BLaER1 (cell line): Measurements from ENCODE around the gene COL6A5.

Source experiments
- H3K27ac ChIP-seq: shearing (Covaris generic); formaldehyde crosslinking; 2 replicates; pipeline ENCODE4 v1.8.1; 2022
- H3K27me3 ChIP-seq: shearing (Covaris generic); formaldehyde crosslinking; 2 replicates; pipeline ENCODE4 v1.8.1; 2022
- H3K36me3 ChIP-seq: shearing (Covaris generic); formaldehyde crosslinking; 2 replicates; pipeline ENCODE4 v1.8.1; 2022
- H3K4me1 ChIP-seq: shearing (Covaris generic); formaldehyde crosslinking; 2 replicates; pipeline ENCODE4 v1.8.1; 2022
- H3K4me2 ChIP-seq: shearing (Covaris generic); formaldehyde crosslinking; 2 replicates; pipeline ENCODE4 v1.8.1; 2022
- H3K4me3 ChIP-seq: shearing (Covaris generic); formaldehyde crosslinking; 2 replicates; pipeline ENCODE4 v1.8.1; 2022
- H3K9ac ChIP-seq: shearing (Covaris generic); formaldehyde crosslinking; 2 replicates; pipeline ENCODE4 v1.8.1; 2022
- H3K9me3 ChIP-seq: shearing (Covaris generic); formaldehyde crosslinking; 2 replicates; pipeline ENCODE4 v1.8.1; 2022
- H4K20me1 ChIP-seq: shearing (Covaris generic); formaldehyde crosslinking; 2 replicates; pipeline ENCODE4 v1.8.1; 2022
- Cebpa-rat ChIP-seq: shearing (Covaris generic); IDR thresholded peaks from 2 replicates; pipeline ENCODE4 v1.8.1; 2022

The COL6A5 gene

DNA sequence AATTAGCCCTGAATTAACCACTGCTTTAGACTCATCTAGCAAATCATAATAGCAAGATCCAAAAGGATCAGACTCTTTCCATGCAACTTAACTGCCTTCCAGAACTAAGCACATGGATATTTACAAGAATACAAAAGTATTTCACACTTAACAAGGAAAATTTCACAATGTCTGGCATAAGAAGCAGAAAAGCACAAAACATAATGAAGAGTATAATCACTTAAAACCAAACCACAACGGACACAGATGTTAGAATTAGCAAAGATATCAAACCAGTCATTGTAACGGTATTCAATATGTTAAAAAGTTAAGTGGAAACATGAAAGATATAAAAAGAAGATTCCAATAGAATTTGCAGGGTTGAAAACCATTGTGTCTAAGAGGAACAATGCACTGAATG lies 120.0 kb downstream of the COL6A5 start:
- Histone ChIP-seq H3K4me3 (no peak overlapping the region), H3K27ac (no peak overlapping the region), H3K36me3 (no peaks in the 10 kb centered on the region), H3K4me1 (peaks cover 4% of the 10 kb centered on the region; the same call in 1 of the 2 replicates), H3K9ac (no peak overlapping the region), H3K9me3 (no peaks in the 10 kb centered on the region), H3K4me2 (no peak overlapping the region), H3K27me3 (no peaks in the 10 kb centered on the region), H4K20me1 (no peaks in the 10 kb centered on the region)
- TF ChIP-seq Cebpa-rat, result no peak

DNA sequence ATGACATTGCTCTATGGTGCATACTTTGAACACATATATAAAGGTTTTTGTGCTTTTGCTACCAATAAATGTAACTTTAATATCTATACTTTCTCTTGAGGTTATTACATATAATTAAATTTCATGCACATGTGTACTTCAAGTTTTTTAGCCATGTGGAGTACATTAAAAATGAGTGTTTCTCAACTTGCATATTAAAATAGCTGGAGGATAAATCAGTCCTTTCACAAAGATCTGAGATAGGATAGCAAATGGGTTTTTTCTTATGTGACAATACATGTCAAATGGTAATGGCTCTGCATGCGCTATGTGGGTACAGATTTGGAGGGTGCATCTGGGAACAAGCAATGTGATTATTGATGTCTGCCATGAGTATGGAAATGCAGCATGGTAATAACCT lies 122.8 kb downstream of the COL6A5 start:
- Histone ChIP-seq H3K27me3 (no peaks in the 10 kb centered on the region), H3K9me3 (no peaks in the 10 kb centered on the region), H3K4me2 (no peak overlapping the region), H4K20me1 (no peaks in the 10 kb centered on the region), H3K36me3 (no peaks in the 10 kb centered on the region), H3K9ac (no peak overlapping the region), H3K4me1 (peaks cover 4% of the 10 kb centered on the region; the same call in 1 of the 2 replicates), H3K27ac (no peak overlapping the region), H3K4me3 (no peak overlapping the region)
- TF ChIP-seq Cebpa-rat, result no peak

DNA sequence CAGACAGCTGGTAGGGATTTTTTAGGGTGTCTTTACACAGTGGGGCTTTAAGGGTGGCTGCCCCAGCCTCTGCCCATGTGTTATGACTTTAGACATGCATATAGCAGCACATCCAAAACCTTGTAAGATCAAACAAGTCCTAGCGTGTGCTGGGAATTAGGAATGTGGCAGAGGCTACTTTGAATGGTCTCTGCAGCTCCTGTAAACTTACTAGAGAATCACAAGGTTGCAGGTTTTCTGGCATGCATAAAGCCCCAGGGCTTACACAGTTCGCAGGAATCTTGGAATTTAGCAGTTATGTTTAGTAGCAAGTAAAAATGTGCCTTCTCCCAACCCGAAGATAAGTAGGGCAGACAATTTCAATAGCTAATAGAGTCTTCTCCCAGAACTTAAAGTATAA lies 124.7 kb downstream of the COL6A5 start:
- no peaks in the 10 kb centered on the region for H3K36me3 ChIP-seq
- no peaks in the 10 kb centered on the region for H3K9me3 ChIP-seq
- H3K27ac ChIP-seq, result no peak overlapping the region
- H4K20me1 ChIP-seq, result no peaks in the 10 kb centered on the region
- no peak overlapping the region for H3K9ac ChIP-seq
- H3K4me3 ChIP-seq, result no peak overlapping the region
- peaks cover 4% of the 10 kb centered on the region; the same call in 1 of the 2 replicates for H3K4me1 ChIP-seq
- TF ChIP-seq Cebpa-rat, result no peak
- H3K4me2 ChIP-seq, result no peak overlapping the region
- H3K27me3 ChIP-seq, result no peaks in the 10 kb centered on the region

DNA sequence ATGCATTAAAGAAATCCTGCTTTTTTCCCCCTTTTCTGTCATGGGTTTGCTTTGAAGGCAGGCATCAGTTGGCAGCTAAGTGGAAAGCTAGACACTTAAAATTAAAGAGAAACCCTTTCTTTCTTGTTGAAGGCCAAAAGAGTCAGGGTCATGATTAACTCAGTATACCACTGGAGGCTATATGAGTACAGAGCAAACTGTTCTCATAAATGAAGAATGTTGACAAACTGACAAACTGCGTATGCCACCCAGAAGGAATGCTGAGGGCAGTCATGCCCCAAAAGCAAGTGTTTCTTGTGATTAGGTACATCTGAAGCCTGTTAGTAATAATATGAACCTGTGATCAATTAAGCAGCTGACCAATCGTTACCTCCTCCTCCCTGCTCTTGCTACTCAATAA lies 127.9 kb downstream of the COL6A5 start:
- no peaks in the 10 kb centered on the region for H3K4me1 ChIP-seq
- H3K36me3 ChIP-seq, result no peaks in the 10 kb centered on the region
- no peaks in the 10 kb centered on the region for H3K9me3 ChIP-seq
- no peak overlapping the region for H3K27ac ChIP-seq
- no peak overlapping the region for H3K9ac ChIP-seq
- no peaks in the 10 kb centered on the region for H4K20me1 ChIP-seq
- no peaks in the 10 kb centered on the region for H3K27me3 ChIP-seq
- TF ChIP-seq Cebpa-rat, result no peak
- H3K4me2 ChIP-seq, result no peak overlapping the region
- no peak overlapping the region for H3K4me3 ChIP-seq

DNA sequence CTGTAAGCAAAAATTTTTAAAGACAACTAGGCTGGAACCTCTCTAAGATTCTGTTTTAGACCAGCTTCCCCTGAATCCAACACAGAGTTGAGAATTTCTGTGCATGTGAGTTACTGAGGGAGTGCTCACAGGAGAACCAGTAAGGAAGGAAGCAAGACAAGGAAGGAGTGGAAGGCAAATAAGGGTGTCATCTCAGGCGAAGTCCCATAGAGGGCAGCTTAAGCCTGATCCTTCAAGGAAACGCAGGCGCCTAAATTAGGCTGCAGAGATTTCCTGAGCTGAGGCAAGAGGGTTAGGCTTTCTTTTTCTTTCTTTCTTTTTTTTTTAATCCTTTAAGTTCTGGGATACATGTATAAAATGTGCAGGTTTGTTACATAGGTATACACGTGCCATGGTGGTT lies 135.3 kb downstream of the COL6A5 start:
- Histone ChIP-seq H3K9me3 (no peaks in the 10 kb centered on the region), H4K20me1 (no peaks in the 10 kb centered on the region), H3K27ac (no peak overlapping the region)

DNA sequence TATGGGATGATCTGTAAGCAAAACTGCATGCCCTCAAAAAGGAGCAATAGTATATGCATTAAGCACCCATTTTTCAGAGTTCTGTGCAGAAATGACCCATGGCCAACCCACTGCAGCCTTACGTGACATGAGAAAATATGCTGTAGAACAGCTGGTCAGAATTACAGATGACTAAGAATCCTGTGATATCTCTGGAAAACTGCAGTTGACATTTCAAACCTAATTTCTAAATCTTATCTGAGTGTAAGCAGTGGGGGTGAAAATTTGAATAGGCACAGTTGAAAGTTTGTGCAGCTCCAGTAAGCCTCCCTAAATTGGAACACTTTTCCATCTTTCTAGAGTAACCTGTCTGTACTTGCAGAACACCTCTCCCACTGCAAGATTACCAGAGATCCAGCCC lies 142.8 kb downstream of the COL6A5 start:
- Histone ChIP-seq H3K4me1 (no peaks in the 10 kb centered on the region), H4K20me1 (no peaks in the 10 kb centered on the region), H3K36me3 (no peaks in the 10 kb centered on the region), H3K27ac (no peak overlapping the region), H3K9ac (no peak overlapping the region), H3K27me3 (no peaks in the 10 kb centered on the region), H3K4me2 (no peak overlapping the region), H3K9me3 (no peaks in the 10 kb centered on the region), H3K4me3 (no peak overlapping the region)
- no peak for TF ChIP-seq Cebpa-rat

More for the DNA sequence above, 135.3 kb downstream of the COL6A5 start:
- no peaks in the 10 kb centered on the region for H3K27me3 ChIP-seq
- no peak for TF ChIP-seq Cebpa-rat
- no peak overlapping the region for H3K4me3 ChIP-seq
- no peaks in the 10 kb centered on the region for H3K4me1 ChIP-seq
- no peaks in the 10 kb centered on the region for H3K36me3 ChIP-seq
- H3K9ac ChIP-seq, result no peak overlapping the region
- H3K4me2 ChIP-seq, result no peak overlapping the region

DNA sequence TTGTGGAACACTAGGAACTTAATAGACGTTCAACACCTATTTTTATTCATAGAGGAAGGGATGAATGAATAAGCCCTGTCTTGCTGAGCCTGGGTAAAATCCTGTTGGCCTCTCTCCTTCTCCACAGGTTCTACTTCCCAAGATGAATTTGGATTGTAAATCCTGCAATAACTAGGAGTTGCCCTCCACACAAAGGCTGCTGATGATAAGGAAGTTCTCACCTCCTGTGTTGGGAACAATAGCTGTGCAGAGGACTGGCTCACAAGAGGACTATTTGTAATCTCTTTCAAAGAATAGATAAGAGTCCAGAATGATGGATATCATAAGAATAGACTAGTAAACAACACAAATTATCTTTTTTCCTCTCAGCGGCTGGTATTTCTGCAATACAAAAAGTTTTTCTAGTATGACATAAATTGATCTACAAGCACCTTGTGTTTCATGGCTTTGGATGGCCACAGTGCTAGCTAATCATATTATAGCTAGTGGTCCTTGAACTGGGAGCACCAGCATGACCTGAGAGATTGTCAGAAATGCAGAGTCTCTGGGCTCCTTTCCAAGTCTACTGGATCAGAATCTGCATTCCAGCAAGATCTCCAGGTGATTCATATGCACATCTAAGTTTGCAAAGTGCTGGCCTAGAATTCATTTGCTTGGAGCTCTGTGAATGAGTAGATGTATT lies 143.4 kb downstream of the COL6A5 start:
- no peaks in the 10 kb centered on the region for H3K27me3 ChIP-seq
- TF ChIP-seq Cebpa-rat, result no peak
- no peaks in the 10 kb centered on the region for H3K4me1 ChIP-seq
- no peaks in the 10 kb centered on the region for H3K36me3 ChIP-seq
- no peak overlapping the region for H3K9ac ChIP-seq
- no peak overlapping the region for H3K4me3 ChIP-seq
- H4K20me1 ChIP-seq, result no peaks in the 10 kb centered on the region
- no peaks in the 10 kb centered on the region for H3K9me3 ChIP-seq
- no peak overlapping the region for H3K4me2 ChIP-seq
- no peak overlapping the region for H3K27ac ChIP-seq

DNA sequence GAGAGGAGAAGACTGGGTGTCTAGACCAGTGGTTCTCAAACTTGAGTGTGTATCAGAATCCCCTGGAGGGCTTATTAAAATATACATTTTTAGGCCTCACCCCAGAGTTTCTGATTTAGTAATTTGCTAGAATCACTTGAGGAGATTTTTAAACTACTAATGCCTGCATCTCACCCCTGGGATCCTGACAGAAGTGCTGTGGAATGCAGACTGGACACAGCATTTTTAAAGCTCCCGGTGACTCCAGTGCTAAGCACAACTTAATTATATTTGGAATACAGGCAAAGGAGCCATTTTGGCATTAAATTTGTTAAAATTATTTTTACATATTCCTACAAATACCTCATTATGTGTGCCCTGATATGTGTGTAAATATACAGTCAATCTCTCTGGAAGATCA lies 144.8 kb downstream of the COL6A5 start:
- no peaks in the 10 kb centered on the region for H3K9me3 ChIP-seq
- no peaks in the 10 kb centered on the region for H3K4me1 ChIP-seq
- H3K4me3 ChIP-seq, result no peak overlapping the region
- H3K27me3 ChIP-seq, result no peaks in the 10 kb centered on the region
- no peaks in the 10 kb centered on the region for H4K20me1 ChIP-seq
- H3K27ac ChIP-seq, result no peak overlapping the region
- no peaks in the 10 kb centered on the region for H3K36me3 ChIP-seq
- no peak for TF ChIP-seq Cebpa-rat
- H3K4me2 ChIP-seq, result no peak overlapping the region
- H3K9ac ChIP-seq, result no peak overlapping the region

DNA sequence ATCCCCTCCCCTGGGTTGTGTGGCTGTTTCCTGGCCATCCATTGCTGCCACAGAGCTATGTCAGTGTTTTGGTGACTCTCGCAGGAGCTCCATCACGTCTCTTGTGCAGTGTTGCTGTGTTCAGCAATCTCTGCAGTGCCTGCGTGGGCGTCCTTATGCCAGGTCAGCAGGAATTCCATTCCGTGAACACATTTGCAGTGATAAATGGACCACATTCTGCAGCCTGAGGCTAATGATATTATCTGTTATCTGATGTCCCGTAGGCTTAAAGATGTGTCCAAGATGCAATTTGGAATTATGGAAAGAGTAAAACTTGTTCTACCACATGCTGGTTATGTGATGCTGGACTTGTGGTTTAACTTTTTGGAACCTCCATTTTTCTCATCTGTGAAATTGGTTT lies 146.0 kb downstream of the COL6A5 start:
- Histone ChIP-seq H3K36me3 (no peaks in the 10 kb centered on the region), H4K20me1 (no peaks in the 10 kb centered on the region), H3K27ac (no peak overlapping the region), H3K4me1 (no peaks in the 10 kb centered on the region), H3K9ac (no peak overlapping the region), H3K4me3 (no peak overlapping the region), H3K4me2 (no peak overlapping the region), H3K27me3 (no peaks in the 10 kb centered on the region), H3K9me3 (no peaks in the 10 kb centered on the region)
- no peak for TF ChIP-seq Cebpa-rat

DNA sequence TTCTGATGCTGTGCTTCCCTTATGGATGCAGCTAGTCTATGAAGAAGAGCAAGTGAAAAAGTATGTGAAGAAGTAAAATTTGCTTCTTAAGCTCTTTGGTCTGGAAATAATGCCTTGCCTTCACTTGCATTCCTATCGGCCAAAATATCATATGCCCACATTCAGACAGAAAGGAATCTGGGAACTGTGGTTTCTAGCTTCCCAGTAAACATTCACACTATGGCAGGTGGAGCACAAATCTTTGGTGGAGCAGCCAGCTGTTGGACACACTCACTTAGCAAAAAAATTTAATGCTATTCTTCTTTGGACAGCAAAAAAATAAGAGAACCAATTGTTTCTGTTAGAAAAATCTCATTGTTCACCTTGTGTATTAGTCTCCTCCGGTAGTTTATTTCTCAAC lies 159.2 kb downstream of the COL6A5 start:
- Histone ChIP-seq H3K27me3 (no peaks in the 10 kb centered on the region), H3K4me1 (no peaks in the 10 kb centered on the region), H3K4me2 (no peak overlapping the region), H4K20me1 (no peaks in the 10 kb centered on the region), H3K4me3 (no peak overlapping the region), H3K27ac (no peak overlapping the region), H3K36me3 (no peaks in the 10 kb centered on the region), H3K9ac (no peak overlapping the region), H3K9me3 (no peaks in the 10 kb centered on the region)
- no peak for TF ChIP-seq Cebpa-rat

DNA sequence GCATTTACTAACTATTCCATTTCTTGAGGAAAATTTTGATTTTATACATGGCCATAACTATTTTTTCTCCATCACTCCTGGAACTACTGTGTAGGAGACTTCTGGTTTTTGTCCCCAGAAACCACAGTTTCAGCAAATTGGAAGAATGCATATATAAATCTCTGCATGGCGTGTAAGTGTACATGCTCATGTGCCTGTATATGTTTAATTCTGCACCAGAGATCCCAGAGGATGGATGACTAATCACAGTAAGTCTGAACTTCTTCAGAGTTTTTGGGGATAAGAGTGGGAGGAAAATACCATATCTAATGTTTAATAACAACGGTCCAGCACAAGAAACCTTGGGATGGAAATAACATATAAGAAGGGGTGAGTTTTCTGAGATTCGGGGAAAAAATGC lies 160.6 kb downstream of the COL6A5 start:
- Histone ChIP-seq H3K4me3 (no peak overlapping the region), H3K36me3 (no peaks in the 10 kb centered on the region), H3K4me2 (no peak overlapping the region), H3K27me3 (no peaks in the 10 kb centered on the region), H3K9ac (no peak overlapping the region), H3K4me1 (no peaks in the 10 kb centered on the region), H3K27ac (no peak overlapping the region), H3K9me3 (no peaks in the 10 kb centered on the region), H4K20me1 (no peaks in the 10 kb centered on the region)
- no peak for TF ChIP-seq Cebpa-rat
